ENCODE measurements around the gene ACTR2. TPM values are rescaled to one million over a fixed set of nuclear protein-coding genes. Genes with fewer than 3 reads are reported as not detected.
A peak's percentile ranks its signal among the peaks of the same experiment; 100 is the strongest.

Gene ACTR2
- total and polyA plus RNA-seq, 9 of the 15 experiments (the other 6 are each of a cell fraction or from before 2014, with no cell fraction given) = 47.3 to 239 (median 108) TPM

- Histone ChIP-seq H3K9ac (ENCODE audit: insufficient read depth in 1 of 2, low read depth in 2 of 2, low read length in 2 of 2) (no peak overlapping the region), H3K9me3 (replicated peaks; ENCODE audit: control insufficient read depth, insufficient read depth, low read depth, low read length) (no peaks in the 10 kb centered on the region), H3K4me3 (no peak overlapping the region), H3K36me3 (ENCODE audit: control insufficient read depth, insufficient read depth, low read length) (peaks cover 82% of the 10 kb centered on the region), H3K79me2 (ENCODE audit: control insufficient read depth, insufficient read depth, low read length) (no peaks in the 10 kb centered on the region), H2AFZ (ENCODE audit: low read depth, low read length) (no peak overlapping the region), H3K4me1 (replicated peaks in 1 of 2; ENCODE audit: control insufficient read depth in 2 of 2, insufficient read depth in 2 of 2, low read length in 2 of 2) (peaks cover 0 to 3% of the 10 kb centered on the region in 2 experiments; a peak in 1 of 5 replicates), H3K27me3 (ENCODE audit: control insufficient read depth in 2 of 2, insufficient read depth in 2 of 2, low read length in 2 of 2) (no peaks in the 10 kb centered on the region), H3K4me2 (ENCODE audit: insufficient read depth, low read length) (no peak overlapping the region), H4K20me1 (replicated peaks; ENCODE audit: control insufficient read depth, insufficient read depth, low read length) (no peaks in the 10 kb centered on the region), H3K9me1 (ENCODE audit: control insufficient read depth, insufficient read depth, low read length) (no peaks in the 10 kb centered on the region), H3K27ac (ENCODE audit: extremely low read depth, low read depth, low read length) (no peak overlapping the region)
- ATAC-seq (no peak), FAIRE-seq (no peak), DNase-seq (ENCODE audit: extremely low read depth in 1 of 4, low spot score in 3 of 4) (no peak)
- intact Hi-C loops (cut with micrococcal nuclease) (no loop called here), in situ Hi-C loops (cut with MboI) (no loop called here)
- TF ChIP-seq CHCHD3 (CRISPR knock-in tag; IDR thresholded peaks at IDR 0.05) (no peak), DDX20 (tag; IDR thresholded peaks at IDR 0.05; ENCODE audit: low read depth) (no peak), FOSL1 (tag; conservative IDR thresholded peaks at IDR 0.05) (no peak), ETS2 (tag; IDR thresholded peaks at IDR 0.05; ENCODE audit: borderline replicate concordance, poor library complexity, severe bottlenecking) (no peak), FOXK1 (CRISPR knock-in tag; IDR thresholded peaks at IDR 0.05; ENCODE audit: borderline replicate concordance) (no peak), ZNF282 (CRISPR knock-in tag; IDR thresholded peaks at IDR 0.05) (no peak)
- 97% methylated on average over 7 of the region's 24 CpGs for WGBS (ENCODE audit: insufficient coverage, low coverage, missing lambda C conversion rate)
- no TSS peak for BruUV-seq (replicated peaks)
- ChIA-PET CTCF (ENCODE audit: low intra/inter-chr PET ratio) (no interaction called here), POLR2A (no interaction called here)
Observed at GRCh38 chr2:65313954-65314256, 86.3 kb downstream of the ACTR2 start.

- Histone ChIP-seq H3K4me3 (no peak overlapping the region), H4K20me1 (replicated peaks; ENCODE audit: control insufficient read depth, insufficient read depth, low read length) (no peaks in the 10 kb centered on the region), H3K27me3 (ENCODE audit: control insufficient read depth in 2 of 2, insufficient read depth in 2 of 2, low read length in 2 of 2) (no peaks in the 10 kb centered on the region), H3K36me3 (ENCODE audit: control insufficient read depth, insufficient read depth, low read length) (peaks cover 85% of the 10 kb centered on the region), H3K4me2 (ENCODE audit: insufficient read depth, low read length) (no peak overlapping the region), H3K4me1 (replicated peaks in 1 of 2; ENCODE audit: control insufficient read depth in 2 of 2, insufficient read depth in 2 of 2, low read length in 2 of 2) (peaks cover 0 to 3% of the 10 kb centered on the region in 2 experiments; a peak in 1 of 5 replicates), H2AFZ (ENCODE audit: low read depth, low read length) (no peak overlapping the region), H3K9me1 (ENCODE audit: control insufficient read depth, insufficient read depth, low read length) (no peaks in the 10 kb centered on the region), H3K9ac (ENCODE audit: insufficient read depth in 1 of 2, low read depth in 2 of 2, low read length in 2 of 2) (no peak overlapping the region), H3K79me2 (ENCODE audit: control insufficient read depth, insufficient read depth, low read length) (no peaks in the 10 kb centered on the region), H3K9me3 (replicated peaks; ENCODE audit: control insufficient read depth, insufficient read depth, low read depth, low read length) (no peaks in the 10 kb centered on the region), H3K27ac (ENCODE audit: extremely low read depth, low read depth, low read length) (no peak overlapping the region)
- CTCF ChIA-PET (ENCODE audit: low intra/inter-chr PET ratio) = no interaction called here
- BruUV-seq (replicated peaks) = no TSS peak
- DNase-seq (ENCODE audit: extremely low read depth in 1 of 4, low spot score in 3 of 4) (no peak), FAIRE-seq (peak; percentile 26), ATAC-seq (no peak)
- in situ Hi-C loops (cut with MboI) (no loop called here), intact Hi-C loops (cut with micrococcal nuclease) (no loop called here)
- WGBS (ENCODE audit: insufficient coverage, low coverage, missing lambda C conversion rate) = 92% methylated on average over 8 of the region's 8 CpGs
- POLR2A ChIA-PET = no interaction called here
Observed at GRCh38 chr2:65314801-65315441, 87.3 kb downstream of the ACTR2 start.

Measured in K562 (cell line).